MCF 10A (cell line): ENCODE data around the gene CERS2. TPM values are rescaled to one million over a fixed set of nuclear protein-coding genes. Genes with fewer than 3 reads are reported as not detected.

Experiments
- BruUV-seq: library from RNA; stranded (reverse); fragments of 400-500 nt; replicated peaks from 2 replicates; lab custom pipeline; 2021; lab: Mats Ljungman, UMichigan
- CTCF ChIA-PET: fragments of 300-600 bp; sonication (Branson Sonifier 250); formaldehyde crosslinking; extraction: SDS; loops from one replicate; lab custom pipeline; 2021; ENCODE audit warnings: antibody characterized with exemption, inconsistent platforms; lab: Yijun Ruan, JAX
- POLR2A ChIA-PET: fragments of 300-600, 350-650 bp; sonication (Branson Sonifier 250); formaldehyde crosslinking; extraction: SDS; loops from one replicate; lab custom pipeline; 2020; ENCODE audit warnings: antibody characterized with exemption, inconsistent platforms; lab: Yijun Ruan, JAX
- DNase-seq: peaks from one replicate; pipeline ENCODE4 v3.0.0-alpha.2; 2018; ENCODE audit not compliant: unreplicated experiment
- H3K27ac Mint-ChIP-seq: one replicate; pipeline ENCODE4 v1.8.0; 2022; ENCODE audit warnings: mild to moderate bottlenecking, low read depth, mixed read lengths; ENCODE audit not compliant: unreplicated experiment
- H3K27me3 Mint-ChIP-seq: one replicate; pipeline ENCODE4 v1.8.0; 2022; ENCODE audit warnings: mixed read lengths; ENCODE audit not compliant: insufficient read depth, unreplicated experiment
- H3K36me3 Mint-ChIP-seq: one replicate; pipeline ENCODE4 v1.8.0; 2022; ENCODE audit warnings: mild to moderate bottlenecking, moderate library complexity, mixed read lengths; ENCODE audit not compliant: insufficient read depth, unreplicated experiment
- H3K4me1 Mint-ChIP-seq: one replicate; pipeline ENCODE4 v1.8.0; 2022; ENCODE audit warnings: mixed read lengths; ENCODE audit not compliant: insufficient read depth, unreplicated experiment
- H3K4me3 Mint-ChIP-seq: one replicate; pipeline ENCODE4 v1.8.0; 2022; ENCODE audit warnings: mild to moderate bottlenecking, moderate library complexity, mixed read lengths; ENCODE audit not compliant: unreplicated experiment
- H3K9me3 Mint-ChIP-seq: one replicate; pipeline ENCODE4 v1.8.0; 2022; ENCODE audit warnings: mixed read lengths; ENCODE audit not compliant: unreplicated experiment
- CTCF ChIP-seq: fragments of 200-600 bp; IDR thresholded peaks from one replicate; pipeline ENCODE4 v1.8.0; 2022; ENCODE audit warnings: antibody characterized with exemption, mild to moderate bottlenecking; ENCODE audit not compliant: unreplicated experiment
- intact Hi-C: fragments of 100-400 bp; cut with micrococcal nuclease; formaldehyde crosslinking; loops from 2 replicates; pipeline ENCODE4 v1.14.1; 2022
- total RNA-seq: library from RNA; stranded (reverse); gene quantifications from 2 replicates; pipeline ENCODE4 v1.2.3, GENCODE V29; 2022

Gene CERS2
- total RNA-seq, 1 experiment from 2014 or later: 270 TPM

GRCh38 chr1:150961756-150962155, 12.9 kb downstream of the CERS2 start:
- Mint-ChIP-seq H3K4me3 (no peak overlapping the region), H3K9me3 (no peaks in the 10 kb centered on the region), H3K27ac (no peak overlapping the region), H3K27me3 (no peaks in the 10 kb centered on the region), H3K36me3 (peaks cover 97% of the 10 kb centered on the region), H3K4me1 (no peaks in the 10 kb centered on the region)
- POLR2A ChIA-PET: interaction anchor here (0.9 to 1.3 kb wide), 3 partner anchors 9 to 32 kb away, joined by 3 to 7 read pairs (median 4); no protein-coding TSS in a partner anchor
- DNase-seq: no peak
- CTCF ChIA-PET: interaction anchor here (0.6 to 1.1 kb wide), 4 partner anchors 18 to 532 kb away, joined by 3 to 4 read pairs (median 3); no protein-coding TSS in a partner anchor
- no TSS peak for BruUV-seq
- intact Hi-C loops: no loop called here
- TF ChIP-seq CTCF: no peak

- intact Hi-C loops: no loop called here
- CTCF ChIA-PET: interaction anchor here (4.9 kb wide), 1 partner anchor 35 kb away, joined by 30 read pairs; no protein-coding TSS in a partner anchor
- POLR2A ChIA-PET: interaction anchor here (0.7 to 1.3 kb wide), 5 partner anchors 9 to 594 kb away, joined by 3 to 4 read pairs (median 3); no protein-coding TSS in a partner anchor
- no peak for TF ChIP-seq CTCF
- Mint-ChIP-seq H3K4me1 (no peaks in the 10 kb centered on the region), H3K4me3 (no peak overlapping the region), H3K27me3 (no peaks in the 10 kb centered on the region), H3K36me3 (peaks cover 97% of the 10 kb centered on the region), H3K9me3 (no peaks in the 10 kb centered on the region), H3K27ac (no peak overlapping the region)
- DNase-seq: no peak
- BruUV-seq: no TSS peak
These were observed 14.0 kb downstream of the CERS2 start for GRCh38 chr1:150960646-150961045.

- ChIA-PET POLR2A (interaction anchor here (1.0 to 2.0 kb wide), 6 partner anchors 9 to 83 kb away, joined by 3 to 7 read pairs (median 4); no protein-coding TSS in a partner anchor), CTCF (interaction anchor here (0.6 to 4.9 kb wide), 11 partner anchors 11 to 400 kb away, joined by 3 to 30 read pairs (median 4); partner anchors contain the start of genes ANXA9 and MINDY1)
- no TSS peak for BruUV-seq
- Mint-ChIP-seq H3K4me1 (no peaks in the 10 kb centered on the region), H3K27ac (no peak overlapping the region), H3K9me3 (no peaks in the 10 kb centered on the region), H3K27me3 (no peaks in the 10 kb centered on the region), H3K4me3 (no peak overlapping the region), H3K36me3 (peaks cover 97% of the 10 kb centered on the region)
- no peak for TF ChIP-seq CTCF
- intact Hi-C loops: no loop called here
- DNase-seq: no peak
These were observed 17.0 kb downstream of the CERS2 start for GRCh38 chr1:150957666-150958065.

- DNase-seq: no peak
- Mint-ChIP-seq H3K27ac (no peak overlapping the region), H3K27me3 (no peaks in the 10 kb centered on the region), H3K9me3 (no peaks in the 10 kb centered on the region), H3K4me3 (no peak overlapping the region), H3K4me1 (no peaks in the 10 kb centered on the region), H3K36me3 (peaks cover 100% of the 10 kb centered on the region)
- POLR2A ChIA-PET: interaction anchor here (0.7 to 1.9 kb wide), 4 partner anchors 16 to 39 kb away, joined by 3 to 8 read pairs (median 4); no protein-coding TSS in a partner anchor
- TF ChIP-seq CTCF: no peak
- intact Hi-C loops: no loop called here
- CTCF ChIA-PET: interaction anchor here (0.6 to 3.8 kb wide), 7 partner anchors 9 to 258 kb away, joined by 3 to 19 read pairs (median 4); partner anchors contain the start of genes GOLPH3L and MINDY1
- BruUV-seq: no TSS peak
These were observed 19.4 kb downstream of the CERS2 start for GRCh38 chr1:150955280-150955679.
